Smooth muscle cell of the brain vasculature (primary cell): Measurements from ENCODE around the gene TMPRSS3.
"Not testable (repeated sequence)": the region's sequence is repeated elsewhere in the genome, so short reads cannot be mapped to it uniquely, and the experiment has no call there.

ENCODE experiments used
- DNase-seq: peaks from one replicate; pipeline ENCODE4 v3.0.0-alpha.2; 2012; ENCODE audit warnings: low read depth, low spot score

The TMPRSS3 gene

GRCh38 chr21:42408718-42409117 is 12.9 kb upstream of the TMPRSS3 start:
- not testable (repeated sequence) for DNase-seq

GRCh38 chr21:42407476-42407875 is 11.6 kb upstream of the TMPRSS3 start:
- DNase-seq = no peak

- DNase-seq = no peak
These were observed 11.0 kb upstream of the TMPRSS3 start for GRCh38 chr21:42406866-42407265.

- no peak for DNase-seq
These were observed 10.4 kb upstream of the TMPRSS3 start for GRCh38 chr21:42406201-42406621.

- DNase-seq = no peak
These were observed 9.5 kb upstream of the TMPRSS3 start for GRCh38 chr21:42405064-42406013.

- DNase-seq = no peak
These were observed 8.7 kb upstream of the TMPRSS3 start for GRCh38 chr21:42404539-42404938.

GRCh38 chr21:42403611-42404231 is 7.9 kb upstream of the TMPRSS3 start, which contains the start of gene UBASH3A:
UBASH3A (plus strand) TSS chr21:42403902; CDS start chr21:42403946, 44 bp downstream.
- DNase-seq = no peak

GRCh38 chr21:42401820-42402251 is 6.0 kb upstream of the TMPRSS3 start:
- DNase-seq = no peak

- DNase-seq = no peak
These were observed 5.3 kb upstream of the TMPRSS3 start for GRCh38 chr21:42401154-42401553.

- no peak for DNase-seq
These were observed 4.7 kb upstream of the TMPRSS3 start for GRCh38 chr21:42400525-42400924.

GRCh38 chr21:42398436-42399028 is 2.7 kb upstream of the TMPRSS3 start:
- DNase-seq = no peak

- DNase-seq = no peak
These were observed 2.0 kb upstream of the TMPRSS3 start for GRCh38 chr21:42397746-42398394.

GRCh38 chr21:42396799-42397745 is 1.2 kb upstream of the TMPRSS3 start:
- no peak for DNase-seq

GRCh38 chr21:42395302-42395701 is 550 bp downstream of the TMPRSS3 start:
- DNase-seq = no peak

- DNase-seq = no peak
These were observed 2.4 kb downstream of the TMPRSS3 start for GRCh38 chr21:42393443-42393950.

- DNase-seq = peak; percentile 76
These were observed 3.0 kb downstream of the TMPRSS3 start for GRCh38 chr21:42392731-42393442.

- no peak for DNase-seq
These were observed 4.6 kb downstream of the TMPRSS3 start for GRCh38 chr21:42391297-42391696.

- DNase-seq = no peak
These were observed 5.2 kb downstream of the TMPRSS3 start for GRCh38 chr21:42390696-42391095.

- no peak for DNase-seq
These were observed 5.7 kb downstream of the TMPRSS3 start for GRCh38 chr21:42390193-42390592.

GRCh38 chr21:42389449-42389835 is 6.4 kb downstream of the TMPRSS3 start:
- no peak for DNase-seq
